Trophoblast cell (in vitro differentiated cells and primary cell): Measurements from ENCODE around the gene GOLGA7B.

Experiments used
- DNase-seq, 2 donors: peaks; one replicate each; pipeline ENCODE4 v3.0.0-alpha.2; 2016
- H2AFZ ChIP-seq: 2 replicates; pipeline ENCODE4 v1.6.1; 2013; ENCODE audit warnings: low read length, moderate library complexity, mild to moderate bottlenecking; ENCODE audit not compliant: insufficient read depth, poor library complexity
- H2AK5ac ChIP-seq: 2 replicates; pipeline ENCODE4 v1.6.1; 2013; ENCODE audit warnings: mild to moderate bottlenecking, low read length
- H2BK120ac ChIP-seq: 2 replicates; pipeline ENCODE4 v1.6.1; 2013; ENCODE audit warnings: low read length, mild to moderate bottlenecking, moderate library complexity; ENCODE audit not compliant: insufficient read depth, poor library complexity
- H2BK12ac ChIP-seq: 2 replicates; pipeline ENCODE4 v1.6.1; 2013; ENCODE audit warnings: mild to moderate bottlenecking, low read length, moderate library complexity
- H2BK5ac ChIP-seq: 2 replicates; pipeline ENCODE4 v1.6.1; 2013; ENCODE audit warnings: low read length, low read depth, moderate library complexity, mild to moderate bottlenecking; ENCODE audit not compliant: poor library complexity
- H3K14ac ChIP-seq: 2 replicates; pipeline ENCODE4 v1.6.1; 2013; ENCODE audit warnings: mild to moderate bottlenecking, low read length
- H3K18ac ChIP-seq: 2 replicates; pipeline ENCODE4 v1.6.1; 2013; ENCODE audit warnings: mild to moderate bottlenecking, low read length
- H3K23ac ChIP-seq: 2 replicates; pipeline ENCODE4 v1.6.1; 2013; ENCODE audit warnings: low read length
- H3K27ac ChIP-seq: 2 replicates; pipeline ENCODE4 v1.5.1; 2013; ENCODE audit warnings: low read depth, mild to moderate bottlenecking, inconsistent platforms, low read length, moderate library complexity
- H3K27me3 ChIP-seq: 2 replicates; pipeline ENCODE4 v1.6.1; 2013; ENCODE audit warnings: inconsistent platforms, mild to moderate bottlenecking, low read length, moderate library complexity; ENCODE audit not compliant: insufficient read depth
- H3K36me3 ChIP-seq, 2 experiments: 1 replicate in 1 of 2; 2 replicates in 1 of 2; pipeline ENCODE4 v1.6.1; 2013; ENCODE audit warnings: low read length in 2 of 2, mild to moderate bottlenecking in 2 of 2, moderate library complexity in 1 of 2; ENCODE audit not compliant: insufficient read depth in 2 of 2, control insufficient read depth in 1 of 2
- H3K4ac ChIP-seq: 2 replicates; pipeline ENCODE4 v1.6.1; 2013; ENCODE audit warnings: low read depth, mild to moderate bottlenecking, low read length, moderate library complexity
- H3K4me1 ChIP-seq, 2 experiments: 1 replicate in 1 of 2; 2 replicates in 1 of 2; pipeline ENCODE4 v1.6.1; 2013; ENCODE audit warnings: low read length in 2 of 2, mild to moderate bottlenecking in 2 of 2, moderate library complexity in 1 of 2; ENCODE audit not compliant: insufficient read depth in 2 of 2, control insufficient read depth in 1 of 2
- H3K4me2 ChIP-seq: 2 replicates; pipeline ENCODE4 v1.6.1; 2013; ENCODE audit warnings: inconsistent platforms, mild to moderate bottlenecking, low read length, moderate library complexity
- H3K4me3 ChIP-seq: 2 replicates; pipeline ENCODE4 v1.5.1; 2013; ENCODE audit warnings: mild to moderate bottlenecking, low read depth, low read length, inconsistent platforms
- H3K79me1 ChIP-seq: one replicate; pipeline ENCODE4 v1.6.1; 2013; ENCODE audit warnings: low read length
- H3K79me2 ChIP-seq: 2 replicates; pipeline ENCODE4 v1.6.1; 2013; ENCODE audit warnings: low read length, mild to moderate bottlenecking; ENCODE audit not compliant: control insufficient read depth, insufficient read depth, poor library complexity
- H3K9ac ChIP-seq: 2 replicates; pipeline ENCODE4 v1.6.1; 2013; ENCODE audit warnings: mild to moderate bottlenecking, low read length
- H3K9me3 ChIP-seq: 2 replicates; pipeline ENCODE4 v1.6.1; 2013; ENCODE audit warnings: low read depth, mild to moderate bottlenecking, control low read depth, inconsistent platforms, low read length; ENCODE audit not compliant: insufficient read depth
- H4K12ac ChIP-seq: 2 replicates; pipeline ENCODE4 v1.6.1; 2013; ENCODE audit warnings: low read depth, mild to moderate bottlenecking, low read length, moderate library complexity
- H4K8ac ChIP-seq: 2 replicates; pipeline ENCODE4 v1.6.1; 2013; ENCODE audit warnings: low read depth, mild to moderate bottlenecking, low read length, moderate library complexity
- H4K91ac ChIP-seq: one replicate; pipeline ENCODE4 v1.6.1; 2013; ENCODE audit warnings: low read depth, mild to moderate bottlenecking, low read length, moderate library complexity
- WGBS: extraction: QIAGEN DNeasy Blood & Tissue Kit; methylation state at CpG from one replicate; pipeline ENCODE4 v1.1.7; 2013; ENCODE audit warnings: missing lambda C conversion rate; ENCODE audit not compliant: insufficient read length, insufficient coverage; ENCODE audit errors: extremely low coverage; 5-methylcytosine and 5-hydroxymethylcytosine counted together

Gene GOLGA7B

DNA sequence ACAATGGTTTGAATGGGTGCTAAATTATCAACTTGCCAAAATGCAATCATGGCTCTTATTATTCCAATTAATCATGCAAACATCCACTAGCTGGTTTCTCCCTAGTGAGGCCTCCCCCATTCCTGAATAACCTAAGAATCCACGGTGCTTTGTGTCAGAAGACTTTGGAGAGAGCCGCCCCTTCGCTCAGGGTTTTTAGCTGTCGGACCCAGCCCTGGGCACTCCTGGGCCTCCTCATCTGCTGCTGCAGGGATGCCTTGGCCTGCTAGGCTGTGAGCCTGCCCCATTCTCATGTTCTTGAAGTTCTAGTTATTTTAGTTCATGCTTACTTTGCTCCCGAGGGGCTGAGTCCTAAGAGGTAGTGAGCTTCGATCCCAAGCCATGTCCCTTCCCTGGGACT, 43.7 kb upstream of the GOLGA7B start:
- H3K9me3 ChIP-seq, result no peaks in the 10 kb centered on the region
- H4K8ac ChIP-seq, result no peak overlapping the region
- H2AK5ac ChIP-seq, result no peak overlapping the region
- H2BK120ac ChIP-seq, result no peak overlapping the region
- H3K27me3 ChIP-seq, result no peaks in the 10 kb centered on the region
- H2BK5ac ChIP-seq, result no peak overlapping the region
- WGBS, result no CpG with 5 or more reads among the region's 6 CpGs
- no peak overlapping the region for H4K91ac ChIP-seq
- H3K27ac ChIP-seq, result no peak overlapping the region
- H3K18ac ChIP-seq, result no peak overlapping the region
- H3K79me2 ChIP-seq, result no peaks in the 10 kb centered on the region
- H2AFZ ChIP-seq, result no peak overlapping the region
- no peak overlapping the region for H3K9ac ChIP-seq
- no peaks in the 10 kb centered on the region for H3K36me3 ChIP-seq
- H2BK12ac ChIP-seq, result no peak overlapping the region
- no peak overlapping the region for H3K14ac ChIP-seq
- no peak for DNase-seq
- no peak overlapping the region for H3K23ac ChIP-seq
- H3K4me3 ChIP-seq, result no peak overlapping the region
- no peak overlapping the region for H3K4ac ChIP-seq
- H3K79me1 ChIP-seq, result no peaks in the 10 kb centered on the region
- peaks cover 0 to 2% of the 10 kb centered on the region in 2 experiments for H3K4me1 ChIP-seq
- no peak overlapping the region for H4K12ac ChIP-seq
- no peak overlapping the region for H3K4me2 ChIP-seq

DNA sequence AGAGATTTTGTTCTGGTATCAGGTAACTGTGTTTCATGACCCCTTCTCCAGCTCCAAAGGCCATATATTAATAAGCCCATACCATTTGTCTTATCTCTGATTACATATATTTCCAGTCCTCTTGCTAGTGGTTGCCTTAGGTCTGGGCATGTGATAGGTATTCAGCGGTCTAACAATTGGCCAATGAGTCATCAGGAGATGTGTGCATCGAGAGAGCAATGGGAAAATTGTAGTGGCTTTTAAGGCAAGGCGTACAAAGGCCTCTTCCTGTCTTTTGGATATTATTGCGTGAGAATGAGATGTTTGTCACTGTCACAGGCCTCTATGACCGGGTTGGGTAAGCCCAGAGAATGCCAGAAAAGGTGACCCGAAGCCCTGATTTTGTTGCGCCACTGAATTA, 39.2 kb upstream of the GOLGA7B start:
- no peak overlapping the region for H2BK120ac ChIP-seq
- no peaks in the 10 kb centered on the region for H3K9me3 ChIP-seq
- H3K23ac ChIP-seq, result no peak overlapping the region
- H3K9ac ChIP-seq, result no peak overlapping the region
- H3K79me2 ChIP-seq, result no peaks in the 10 kb centered on the region
- peaks cover 0 to 2% of the 10 kb centered on the region in 2 experiments for H3K4me1 ChIP-seq
- no peak overlapping the region for H2BK5ac ChIP-seq
- H3K27ac ChIP-seq, result no peak overlapping the region
- H3K4me2 ChIP-seq, result no peak overlapping the region
- no peak overlapping the region for H2AK5ac ChIP-seq
- H2BK12ac ChIP-seq, result no peak overlapping the region
- no peak overlapping the region for H4K91ac ChIP-seq
- no peak overlapping the region for H3K14ac ChIP-seq
- no peak overlapping the region for H4K12ac ChIP-seq
- no peaks in the 10 kb centered on the region for H3K36me3 ChIP-seq
- peak in 1 of 2 donors; percentile 16 for DNase-seq
- H3K4me3 ChIP-seq, result no peak overlapping the region
- no peak overlapping the region for H4K8ac ChIP-seq
- no peak overlapping the region for H3K4ac ChIP-seq
- no peak overlapping the region for H2AFZ ChIP-seq
- no peaks in the 10 kb centered on the region for H3K79me1 ChIP-seq
- H3K27me3 ChIP-seq, result no peaks in the 10 kb centered on the region
- WGBS, result no CpG with 5 or more reads among the region's 7 CpGs
- H3K18ac ChIP-seq, result no peak overlapping the region

DNA sequence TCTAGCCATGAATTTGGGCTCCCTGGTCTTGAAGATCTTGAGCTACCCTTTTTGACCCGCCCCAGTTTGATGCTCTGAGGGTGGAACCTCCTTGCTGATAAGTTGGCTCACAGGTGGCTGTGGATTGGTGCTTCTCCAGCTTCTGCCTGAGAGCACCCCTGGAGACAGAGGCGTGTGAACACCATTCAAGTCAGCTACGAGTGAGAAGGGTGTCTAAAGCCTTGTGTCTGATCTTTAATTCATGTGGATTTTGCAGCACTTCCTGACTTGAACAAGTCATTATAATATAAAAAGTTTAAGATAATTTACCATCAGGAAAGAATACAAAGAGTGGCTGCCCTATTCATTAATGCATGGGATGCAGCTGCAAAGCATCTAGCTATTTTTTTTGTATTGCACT, 37.7 kb upstream of the GOLGA7B start:
- H2BK12ac ChIP-seq, result no peak overlapping the region
- no peak overlapping the region for H2AFZ ChIP-seq
- H3K18ac ChIP-seq, result no peak overlapping the region
- H3K9me3 ChIP-seq, result no peaks in the 10 kb centered on the region
- no peak overlapping the region for H2AK5ac ChIP-seq
- H3K9ac ChIP-seq, result no peak overlapping the region
- no peak overlapping the region for H3K23ac ChIP-seq
- H3K27ac ChIP-seq, result no peak overlapping the region
- peaks cover 0 to 2% of the 10 kb centered on the region in 2 experiments for H3K4me1 ChIP-seq
- H2BK5ac ChIP-seq, result no peak overlapping the region
- H3K4ac ChIP-seq, result no peak overlapping the region
- no CpG with 5 or more reads among the region's 3 CpGs for WGBS
- no peak overlapping the region for H4K8ac ChIP-seq
- no peak overlapping the region for H3K14ac ChIP-seq
- H3K36me3 ChIP-seq, result no peaks in the 10 kb centered on the region
- no peaks in the 10 kb centered on the region for H3K79me1 ChIP-seq
- no peak for DNase-seq
- no peak overlapping the region for H4K91ac ChIP-seq
- H3K4me3 ChIP-seq, result no peak overlapping the region
- no peak overlapping the region for H2BK120ac ChIP-seq
- H3K4me2 ChIP-seq, result no peak overlapping the region
- H4K12ac ChIP-seq, result no peak overlapping the region
- H3K79me2 ChIP-seq, result no peaks in the 10 kb centered on the region
- H3K27me3 ChIP-seq, result no peaks in the 10 kb centered on the region

GRCh38 chr10:97812696-97813095, 36.9 kb upstream of the GOLGA7B start:
- no peaks in the 10 kb centered on the region for H3K79me1 ChIP-seq
- H3K79me2 ChIP-seq, result no peaks in the 10 kb centered on the region
- no peak overlapping the region for H2BK5ac ChIP-seq
- no peak overlapping the region for H4K8ac ChIP-seq
- no peak overlapping the region for H2AFZ ChIP-seq
- H3K4me2 ChIP-seq, result no peak overlapping the region
- H3K9me3 ChIP-seq, result no peaks in the 10 kb centered on the region
- no CpG with 5 or more reads among the region's 8 CpGs for WGBS
- no peak overlapping the region for H3K18ac ChIP-seq
- H2BK12ac ChIP-seq, result no peak overlapping the region
- H2AK5ac ChIP-seq, result no peak overlapping the region
- no peaks in the 10 kb centered on the region for H3K36me3 ChIP-seq
- H4K91ac ChIP-seq, result no peak overlapping the region
- H2BK120ac ChIP-seq, result no peak overlapping the region
- H4K12ac ChIP-seq, result no peak overlapping the region
- H3K27me3 ChIP-seq, result no peaks in the 10 kb centered on the region
- H3K4me1 ChIP-seq, result peaks cover 0 to 2% of the 10 kb centered on the region in 2 experiments
- no peak overlapping the region for H3K9ac ChIP-seq
- no peak overlapping the region for H3K14ac ChIP-seq
- no peak for DNase-seq
- no peak overlapping the region for H3K27ac ChIP-seq
- H3K23ac ChIP-seq, result no peak overlapping the region
- H3K4me3 ChIP-seq, result no peak overlapping the region
- no peak overlapping the region for H3K4ac ChIP-seq
